Gastrocnemius medialis (tissue), 4 donors: Measurements from ENCODE around the gene TMEM62. TPM values are rescaled to one million over a fixed set of nuclear protein-coding genes. Genes with fewer than 3 reads are reported as not detected.
"Not testable (repeated sequence)": the region's sequence is repeated elsewhere in the genome, so short reads cannot be mapped to it uniquely, and the experiment has no call there.

Source experiments
- ATAC-seq, 2 donors: fragments of 150-250 bp; one replicate each; pipeline ENCODE4 v1.9.1; 2016
- DNase-seq, 2 donors: peaks; one replicate each; pipeline ENCODE4 v3.0.0-alpha.2; 2019
- H3K27ac ChIP-seq, 4 donors: fragments of 200-600 bp; sonication (generic); 1 replicate in 1 of 4; 2 replicates in 3 of 4; pipeline ENCODE4 v1.5.1; 2016 to 2018; ENCODE audit warnings: mild to moderate bottlenecking in 2 of 4, moderate library complexity in 1 of 4
- H3K27me3 ChIP-seq, 3 donors: fragments of 200-600 bp; sonication (generic) in 2 of 3; 1 replicate in 1 of 3; 2 replicates in 2 of 3; pipeline versions ENCODE4 v1.5.1 to v1.6.0; 2016 to 2019; ENCODE audit warnings: mild to moderate bottlenecking in 1 of 3, moderate library complexity in 1 of 3
- H3K36me3 ChIP-seq, 2 donors: fragments of 200-600 bp; sonication (generic) in 1 of 2; one replicate each; pipeline ENCODE4 v1.5.1; 2017 to 2018
- H3K4me1 ChIP-seq, 2 donors: fragments of 200-600 bp; sonication (generic) in 1 of 2; one replicate each; pipeline ENCODE4 v1.5.1; 2016 to 2017; ENCODE audit warnings: mild to moderate bottlenecking in 2 of 2
- H3K4me3 ChIP-seq, 4 donors: fragments of 200-600 bp; sonication (generic) in 3 of 4; 1 replicate in 1 of 4; 2 replicates in 3 of 4; pipeline ENCODE4 v1.5.1; 2016 to 2019; ENCODE audit warnings: mild to moderate bottlenecking in 2 of 4
- H3K9me3 ChIP-seq, 3 donors: fragments of 200-600 bp; sonication (generic) in 2 of 3; 1 replicate in 1 of 3; 2 replicates in 2 of 3; pipeline ENCODE4 v1.5.1; 2016 to 2019
- CTCF ChIP-seq, 5 experiments: fragments of 450-650 bp in 3 of 5; fragments of 200-600 bp in 2 of 5; sonication (generic) in 2 of 5; IDR thresholded peaks in 4 of 5; conservative IDR thresholded peaks in 1 of 5; 1 replicate in 4 of 5; 2 replicates in 1 of 5; pipeline ENCODE4 v1.5.1; 2016 to 2019; ENCODE audit warnings: antibody characterized with exemption in 5 of 5, mild to moderate bottlenecking in 3 of 5, moderate library complexity in 3 of 5
- POLR2A ChIP-seq, 2 donors: fragments of 450-650 bp; IDR thresholded peaks; one replicate each; pipeline ENCODE4 v1.6.1; 2017; ENCODE audit warnings: antibody characterized with exemption in 2 of 2, mild to moderate bottlenecking in 2 of 2, moderate library complexity in 2 of 2
- in situ Hi-C, 4 donors: fragments of 200-750 bp; cut with MboI; loops; one replicate each; pipeline versions ENCODE4 v1.15.0 to v1.8.0; 2017; ENCODE audit warnings: low sequenced_read_pairs in 4 of 4
- intact Hi-C: fragments of 100-400 bp; cut with DNase I; formaldehyde crosslinking; loops from one replicate; pipeline ENCODE4 v1.15.1; 2023; ENCODE audit warnings: low total_unique reads
- total RNA-seq, 4 donors: library from RNA; depleted of rRNA; stranded (reverse); fragments of >200 nt; gene quantifications; one replicate each; pipeline versions ENCODE4 v1.1.0 to v1.2.3, GENCODE V29; 2016

Gene TMEM62
- total RNA-seq, 4 donors from 2014 or later: 13.1 to 16.7 (median 16.3) TPM

GRCh38 chr15:43125100-43125661, 8.2 kb upstream of the TMEM62 start:
- Histone ChIP-seq H3K27ac (no peak overlapping the region), H3K27me3 (no peaks in the 10 kb centered on the region), H3K9me3 (no peaks in the 10 kb centered on the region), H3K4me3 (no peak overlapping the region), H3K36me3 (no peaks in the 10 kb centered on the region), H3K4me1 (peaks cover 0 to 3% of the 10 kb centered on the region in 2 donors)
- no peak for ATAC-seq
- DNase-seq: no peak
- intact Hi-C loops (no loop called here), in situ Hi-C loops (no loop called here)
- TF ChIP-seq CTCF (IDR thresholded peaks at IDR 0.05 in 4 of 5, conservative IDR thresholded peaks at IDR 0.05 in 1 of 5) (no peak), POLR2A (IDR thresholded peaks at IDR 0.05) (no peak)

- TF ChIP-seq POLR2A (IDR thresholded peaks at IDR 0.05) (no peak), CTCF (IDR thresholded peaks at IDR 0.05 in 4 of 5, conservative IDR thresholded peaks at IDR 0.05 in 1 of 5) (no peak)
- intact Hi-C loops: no loop called here
These were observed 7.0 kb upstream of the TMEM62 start for GRCh38 chr15:43126356-43126755.

GRCh38 chr15:43127752-43128151, 5.6 kb upstream of the TMEM62 start:
- H3K9me3 ChIP-seq: no peaks in the 10 kb centered on the region
- H3K4me1 ChIP-seq: peaks cover under 1 to 5% of the 10 kb centered on the region in 2 donors
- H3K27ac ChIP-seq: no peak overlapping the region
- no peak overlapping the region for H3K4me3 ChIP-seq
- in situ Hi-C loops: no loop called here
- intact Hi-C loops: no loop called here
- DNase-seq (no peak), ATAC-seq (no peak)
- H3K27me3 ChIP-seq: no peaks in the 10 kb centered on the region
- TF ChIP-seq POLR2A (IDR thresholded peaks at IDR 0.05): no peak
- no peak for TF ChIP-seq CTCF (IDR thresholded peaks at IDR 0.05 in 4 of 5, conservative IDR thresholded peaks at IDR 0.05 in 1 of 5)
- no peaks in the 10 kb centered on the region for H3K36me3 ChIP-seq

More at GRCh38 chr15:43126356-43126755, 7.0 kb upstream of the TMEM62 start:
- Histone ChIP-seq H3K27ac (no peak overlapping the region), H3K27me3 (no peaks in the 10 kb centered on the region), H3K36me3 (no peaks in the 10 kb centered on the region), H3K4me3 (no peak overlapping the region), H3K9me3 (no peaks in the 10 kb centered on the region), H3K4me1 (peaks cover 0 to 3% of the 10 kb centered on the region in 2 donors)
- no peak for ATAC-seq
- no peak for DNase-seq
- in situ Hi-C loops: no loop called here

GRCh38 chr15:43128174-43128979, 5.0 kb upstream of the TMEM62 start:
- DNase-seq, H3K27me3 ChIP-seq, H3K4me1 ChIP-seq, intact Hi-C loops, in situ Hi-C loops, ATAC-seq, H3K4me3 ChIP-seq, H3K9me3 ChIP-seq, H3K27ac ChIP-seq, H3K36me3 ChIP-seq: not testable (repeated sequence)

GRCh38 chr15:43128980-43129335, 4.4 kb upstream of the TMEM62 start:
- Histone ChIP-seq H3K9me3 (no peaks in the 10 kb centered on the region), H3K27ac (no peak overlapping the region), H3K4me1 (peaks cover 4 to 5% of the 10 kb centered on the region in 2 donors), H3K27me3 (no peaks in the 10 kb centered on the region), H3K4me3 (no peak overlapping the region), H3K36me3 (no peaks in the 10 kb centered on the region)
- in situ Hi-C loops (no loop called here), intact Hi-C loops (no loop called here)
- DNase-seq: no peak
- no peak for ATAC-seq
- TF ChIP-seq CTCF (IDR thresholded peaks at IDR 0.05 in 4 of 5, conservative IDR thresholded peaks at IDR 0.05 in 1 of 5) (no peak), POLR2A (IDR thresholded peaks at IDR 0.05) (no peak)
